D721Med (cell line): ENCODE results near the gene ECHDC3.
A peak's percentile ranks its signal among the peaks of the same experiment; 100 is the strongest.

Source experiments
- DNase-seq: peaks from one replicate; pipeline ENCODE4 v3.0.0; 2011; ENCODE audit warnings: low spot score; ENCODE audit not compliant: insufficient read length
- FAIRE-seq: peaks from 2 replicates; lab custom pipeline; 2011; peaks lifted over from hg19 to GRCh38; lab: Jason Lieb, UNC
- TF ChIP-seq, protein P1 (sequence below): IDR thresholded peaks from 2 replicates; pipeline ENCODE4 v1.5.1; 2012; ENCODE audit warnings: mild to moderate bottlenecking, control low read depth; ENCODE audit not compliant: insufficient read depth; ENCODE audit errors: missing control alignments

The ECHDC3 gene

DNA sequence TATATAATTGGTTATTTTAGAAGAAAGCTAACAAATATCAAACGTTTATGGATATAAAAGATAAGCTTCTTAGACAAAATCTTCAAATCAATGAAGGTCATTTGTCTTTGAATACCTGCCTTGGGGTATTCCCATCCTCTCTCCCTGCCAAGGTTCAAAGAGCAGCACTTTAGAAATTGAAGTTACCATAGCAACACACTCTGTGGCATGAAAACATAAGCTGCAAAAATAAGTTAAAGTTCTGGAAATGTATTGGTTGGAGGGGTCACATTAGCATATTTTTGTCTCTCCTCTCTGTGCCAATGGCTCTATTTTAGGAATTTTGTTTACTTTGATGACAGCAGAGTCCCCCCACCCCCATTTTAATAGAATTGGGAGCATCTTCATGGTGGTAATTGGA is 12.0 kb downstream of the ECHDC3 start:
- DNase-seq (no peak), FAIRE-seq (no peak)
- TF ChIP-seq, protein P1, sequence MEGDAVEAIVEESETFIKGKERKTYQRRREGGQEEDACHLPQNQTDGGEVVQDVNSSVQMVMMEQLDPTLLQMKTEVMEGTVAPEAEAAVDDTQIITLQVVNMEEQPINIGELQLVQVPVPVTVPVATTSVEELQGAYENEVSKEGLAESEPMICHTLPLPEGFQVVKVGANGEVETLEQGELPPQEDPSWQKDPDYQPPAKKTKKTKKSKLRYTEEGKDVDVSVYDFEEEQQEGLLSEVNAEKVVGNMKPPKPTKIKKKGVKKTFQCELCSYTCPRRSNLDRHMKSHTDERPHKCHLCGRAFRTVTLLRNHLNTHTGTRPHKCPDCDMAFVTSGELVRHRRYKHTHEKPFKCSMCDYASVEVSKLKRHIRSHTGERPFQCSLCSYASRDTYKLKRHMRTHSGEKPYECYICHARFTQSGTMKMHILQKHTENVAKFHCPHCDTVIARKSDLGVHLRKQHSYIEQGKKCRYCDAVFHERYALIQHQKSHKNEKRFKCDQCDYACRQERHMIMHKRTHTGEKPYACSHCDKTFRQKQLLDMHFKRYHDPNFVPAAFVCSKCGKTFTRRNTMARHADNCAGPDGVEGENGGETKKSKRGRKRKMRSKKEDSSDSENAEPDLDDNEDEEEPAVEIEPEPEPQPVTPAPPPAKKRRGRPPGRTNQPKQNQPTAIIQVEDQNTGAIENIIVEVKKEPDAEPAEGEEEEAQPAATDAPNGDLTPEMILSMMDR, result no peak

DNA sequence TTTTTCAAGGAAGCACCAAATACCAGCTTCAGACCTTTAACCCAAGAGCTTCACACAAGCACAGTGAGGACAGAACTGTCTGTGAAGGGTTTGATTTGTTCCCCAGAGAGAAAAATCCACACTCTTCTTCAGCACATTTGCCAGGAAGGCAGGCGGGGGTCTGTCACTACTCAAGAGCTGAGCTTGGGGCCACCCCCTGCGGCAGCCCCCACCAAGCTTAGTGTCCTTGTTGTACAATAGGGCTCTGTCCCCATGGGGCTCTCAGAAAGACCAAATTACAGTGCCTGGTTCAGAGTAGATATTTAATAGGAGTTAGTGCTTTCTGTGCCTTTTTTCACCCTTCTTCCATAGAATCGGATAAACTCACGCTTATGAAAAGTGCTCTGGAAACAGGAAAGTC is 12.4 kb downstream of the ECHDC3 start:
- TF ChIP-seq, protein P1, result no peak
- FAIRE-seq, result no peak
- no peak for DNase-seq

DNA sequence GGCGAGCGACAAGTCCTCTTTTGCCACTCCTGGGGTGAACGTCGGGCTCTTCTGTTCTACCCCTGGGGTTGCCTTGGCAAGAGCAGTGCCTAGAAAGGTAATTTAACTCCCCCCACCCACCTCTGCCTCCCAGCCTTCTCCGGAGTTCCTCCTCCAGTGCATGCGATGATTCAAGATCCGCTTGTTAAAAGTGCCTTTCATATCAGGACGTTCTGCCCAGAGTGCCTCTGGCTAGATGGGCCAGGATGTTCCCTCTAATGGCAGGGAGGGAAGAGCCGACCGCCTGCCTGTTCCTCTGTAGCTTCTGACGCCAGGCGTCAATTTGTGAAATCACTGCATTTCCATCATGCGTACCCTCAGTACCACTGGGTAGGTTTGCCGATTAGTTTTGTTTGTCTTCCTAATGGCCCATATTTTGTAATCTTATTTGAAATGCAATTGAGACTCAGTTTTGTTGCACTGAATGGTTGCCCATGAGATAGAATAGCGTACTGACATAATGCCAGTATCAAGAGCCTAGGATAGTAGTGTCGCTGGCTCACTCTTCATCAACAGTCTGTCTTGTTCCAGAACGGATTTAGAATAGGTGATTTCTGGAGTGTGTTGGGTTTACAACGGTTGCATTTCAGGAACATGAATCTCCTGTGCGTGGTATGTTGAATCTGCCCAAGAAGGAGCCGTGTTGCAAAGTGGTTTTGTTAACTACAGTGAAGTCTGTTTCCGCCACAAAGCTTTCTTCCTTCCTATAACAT is 13.5 kb downstream of the ECHDC3 start:
- TF ChIP-seq, protein P1, result no peak
- FAIRE-seq, result no peak

DNA sequence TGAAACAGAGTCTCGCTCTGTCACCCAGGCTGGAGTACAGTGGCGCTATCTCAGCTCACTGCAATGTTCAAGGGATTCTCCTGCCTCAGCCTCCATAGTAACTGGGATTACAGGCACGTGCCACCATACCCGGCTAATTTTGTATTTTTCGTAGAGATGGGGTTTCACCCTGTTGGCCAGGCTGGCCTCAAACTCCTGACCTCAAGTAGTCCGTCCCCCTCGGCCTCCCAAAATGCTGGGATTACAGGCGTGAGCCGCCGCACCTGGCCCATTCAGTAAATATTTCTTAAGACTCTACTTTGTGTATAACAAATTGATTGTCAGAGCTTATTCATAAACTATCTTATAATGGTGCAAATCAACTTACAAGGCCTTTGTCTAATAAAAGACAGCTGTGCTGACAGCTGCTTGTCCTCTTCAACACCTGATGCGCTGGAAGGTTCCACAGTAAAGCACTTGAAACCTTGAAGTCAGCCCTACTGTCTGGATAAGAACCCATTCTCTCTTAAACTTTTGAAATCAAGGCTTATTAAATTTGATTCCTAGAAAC is 14.7 kb downstream of the ECHDC3 start:
- FAIRE-seq (no peak), DNase-seq (no peak)
- TF ChIP-seq, protein P1, result no peak

More for the DNA sequence above, 13.5 kb downstream of the ECHDC3 start:
- no peak for DNase-seq

DNA sequence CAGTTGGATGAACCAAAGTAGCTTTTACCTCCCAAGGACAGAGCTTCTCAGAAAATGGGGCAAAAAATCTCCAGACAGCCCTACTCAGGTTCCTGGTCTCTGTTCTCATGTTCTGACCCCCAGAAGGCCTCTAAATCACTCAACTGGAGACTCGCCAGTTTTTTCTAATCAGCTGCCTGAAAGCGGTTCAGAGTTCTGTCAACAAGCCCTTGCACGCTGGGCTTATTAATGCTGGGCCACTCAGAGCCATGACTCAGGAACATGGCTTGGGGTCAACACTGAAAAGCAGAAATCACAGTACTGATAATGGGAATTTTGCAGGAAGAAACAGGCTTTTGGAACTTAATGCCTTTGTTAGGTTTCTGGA is 15.3 kb downstream of the ECHDC3 start:
- DNase-seq, result no peak
- no peak for FAIRE-seq
- TF ChIP-seq, protein P1, result no peak

DNA sequence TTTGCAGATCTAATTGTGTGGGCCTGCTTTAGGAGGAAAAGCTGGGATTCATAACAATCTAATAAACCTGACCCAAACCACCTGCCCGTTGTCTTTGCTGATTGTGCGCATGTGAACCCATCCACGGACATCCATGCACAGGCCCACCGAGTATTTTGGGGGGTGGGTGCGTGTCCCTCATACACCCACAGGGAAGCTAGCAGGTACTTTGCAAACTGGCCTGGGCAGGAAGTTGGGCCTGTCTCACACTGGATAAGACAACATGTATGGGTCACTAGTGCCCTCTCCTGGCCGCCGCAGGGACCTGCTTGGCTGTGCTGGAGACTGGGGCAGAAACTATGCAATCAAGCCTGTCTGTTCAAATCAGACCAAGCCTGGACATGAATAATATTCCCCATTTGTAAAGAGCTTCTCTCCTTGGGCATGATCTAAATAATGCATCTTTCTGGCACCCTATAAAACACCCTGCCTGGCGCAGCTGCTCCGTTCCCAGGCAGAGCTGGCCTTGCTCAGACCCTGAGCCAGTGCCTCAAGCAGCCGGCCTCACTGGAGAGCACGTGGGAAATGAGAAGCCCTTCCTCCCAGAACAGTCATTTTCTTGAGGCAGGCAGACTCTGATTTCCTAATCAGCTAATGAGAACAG is 15.8 kb downstream of the ECHDC3 start:
- FAIRE-seq, result no peak
- TF ChIP-seq, protein P1, result peak; percentile 85
- DNase-seq, result peak; percentile 76
